OCI-LY3 (cell line): ENCODE data around the gene ABCA2.

Source experiments
- H2AFZ ChIP-seq: fragments of 200-600, 300-600 bp; shearing (Covaris generic); 2 replicates; pipeline ENCODE4 v1.6.0; 2014; ENCODE audit warnings: antibody characterized with exemption, low read depth, low read length
- H3K27ac ChIP-seq: fragments of 200-600, 300-600 bp; sonication (generic); 2 replicates; pipeline ENCODE4 v1.5.1; 2014; ENCODE audit warnings: mild to moderate bottlenecking, low read length, moderate library complexity, mixed read lengths
- H3K27me3 ChIP-seq: fragments of 200-600, 300-600 bp; sonication (generic); 2 replicates; pipeline ENCODE4 v1.6.1; 2014; ENCODE audit warnings: low read depth, low read length, mixed read lengths
- H3K36me3 ChIP-seq: fragments of 200-600, 300-600 bp; sonication (generic); replicated peaks from 2 replicates; pipeline ENCODE3; 2014; ENCODE audit warnings: low read depth, low read length, mixed read lengths
- H3K4me1 ChIP-seq: fragments of 300-600, 200-600 bp; sonication (generic); 2 replicates; pipeline ENCODE4 v1.6.1; 2014; ENCODE audit warnings: low read length, mixed read lengths
- H3K4me2 ChIP-seq: fragments of 200-600, 300-600 bp; sonication (generic); 2 replicates; pipeline ENCODE4 v1.6.1; 2014; ENCODE audit warnings: low read length, mixed read lengths
- H3K4me3 ChIP-seq: fragments of 300-600, 200-600 bp; sonication (generic); 2 replicates; pipeline ENCODE4 v1.5.1; 2014; ENCODE audit warnings: antibody characterized with exemption, mild to moderate bottlenecking, low read length, moderate library complexity
- H3K79me2 ChIP-seq: fragments of 300-600, 200-600 bp; shearing (Covaris generic); 2 replicates; pipeline ENCODE4 v1.6.1; 2014; ENCODE audit warnings: mild to moderate bottlenecking, low read length, mixed read lengths
- H3K9ac ChIP-seq: fragments of 300-600, 200-600 bp; shearing (Covaris generic); 2 replicates; pipeline ENCODE4 v1.6.0; 2014; ENCODE audit warnings: mild to moderate bottlenecking, low read length, moderate library complexity
- H3K9me3 ChIP-seq: fragments of 200-600, 300-600 bp; shearing (Covaris generic); 2 replicates; pipeline ENCODE4 v1.6.1; 2014; ENCODE audit warnings: low read length, mixed read lengths; ENCODE audit not compliant: insufficient read depth
- H4K20me1 ChIP-seq: fragments of 200-600, 300-600 bp; sonication (generic); 2 replicates; pipeline ENCODE4 v1.6.1; 2016; ENCODE audit warnings: low read length, mixed read lengths; ENCODE audit not compliant: insufficient read depth
- EZH2phosphoT487 ChIP-seq: fragments of 200-600 bp; shearing (Covaris generic); IDR thresholded peaks from 2 replicates; pipeline ENCODE4 v1.6.1; 2018; ENCODE audit warnings: antibody characterized with exemption, mixed run types, low read depth
- TF ChIP-seq, protein P1 (sequence below): fragments of 200-600, 300-600 bp; sonication (generic); IDR thresholded peaks from 2 replicates; pipeline ENCODE4 v1.5.1; 2014; ENCODE audit warnings: antibody characterized with exemption, low read length, low read depth

ABCA2 gene

GRCh38 chr9:137027369-137028262, at the start of gene ABCA2:
TSS of gene ABCA2 (minus strand) at chr9:137028237. CDS start at chr9:137028140, 97 bp downstream.
- Histone ChIP-seq H3K9me3 (no peaks in the 10 kb centered on the region), H3K4me2 (peak within 1 kb of the TSS; percentile 97), H3K27ac (no peak within 1 kb of the TSS), H4K20me1 (no peaks in the 10 kb centered on the region), H3K4me1 (peaks cover 30% of the 10 kb centered on the region), H3K9ac (peak within 1 kb of the TSS; percentile 64), H3K27me3 (peaks cover 6% of the 10 kb centered on the region), H2AFZ (peak within 1 kb of the TSS; percentile 62; the same call in 1 of the 2 replicates), H3K4me3 (peak within 1 kb of the TSS; percentile 88), H3K79me2 (no peaks in the 10 kb centered on the region), H3K36me3 (no peaks in the 10 kb centered on the region)
- no peak for TF ChIP-seq EZH2phosphoT487
- TF ChIP-seq, protein P1, sequence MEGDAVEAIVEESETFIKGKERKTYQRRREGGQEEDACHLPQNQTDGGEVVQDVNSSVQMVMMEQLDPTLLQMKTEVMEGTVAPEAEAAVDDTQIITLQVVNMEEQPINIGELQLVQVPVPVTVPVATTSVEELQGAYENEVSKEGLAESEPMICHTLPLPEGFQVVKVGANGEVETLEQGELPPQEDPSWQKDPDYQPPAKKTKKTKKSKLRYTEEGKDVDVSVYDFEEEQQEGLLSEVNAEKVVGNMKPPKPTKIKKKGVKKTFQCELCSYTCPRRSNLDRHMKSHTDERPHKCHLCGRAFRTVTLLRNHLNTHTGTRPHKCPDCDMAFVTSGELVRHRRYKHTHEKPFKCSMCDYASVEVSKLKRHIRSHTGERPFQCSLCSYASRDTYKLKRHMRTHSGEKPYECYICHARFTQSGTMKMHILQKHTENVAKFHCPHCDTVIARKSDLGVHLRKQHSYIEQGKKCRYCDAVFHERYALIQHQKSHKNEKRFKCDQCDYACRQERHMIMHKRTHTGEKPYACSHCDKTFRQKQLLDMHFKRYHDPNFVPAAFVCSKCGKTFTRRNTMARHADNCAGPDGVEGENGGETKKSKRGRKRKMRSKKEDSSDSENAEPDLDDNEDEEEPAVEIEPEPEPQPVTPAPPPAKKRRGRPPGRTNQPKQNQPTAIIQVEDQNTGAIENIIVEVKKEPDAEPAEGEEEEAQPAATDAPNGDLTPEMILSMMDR, result no peak

- TF ChIP-seq, protein P1, result no peak
- TF ChIP-seq EZH2phosphoT487, result no peak
- H3K9ac ChIP-seq, result peak within 1 kb of the TSS; percentile 90
- no peaks in the 10 kb centered on the region for H3K9me3 ChIP-seq
- H3K27ac ChIP-seq, result no peak within 1 kb of the TSS; the same call in 1 of the 2 replicates
- H2AFZ ChIP-seq, result peak within 1 kb of the TSS; percentile 88; the same call in 1 of the 2 replicates
- H3K4me2 ChIP-seq, result peak within 1 kb of the TSS; percentile 98
- peaks cover 32% of the 10 kb centered on the region for H3K36me3 ChIP-seq
- H3K4me1 ChIP-seq, result peaks cover 12% of the 10 kb centered on the region
- peaks cover 10% of the 10 kb centered on the region for H3K79me2 ChIP-seq
- H4K20me1 ChIP-seq, result peaks cover 24% of the 10 kb centered on the region
- H3K4me3 ChIP-seq, result peak within 1 kb of the TSS; percentile 89
- H3K27me3 ChIP-seq, result no peaks in the 10 kb centered on the region
These were observed 49.1 kb upstream of the ABCA2 start, which contains the start of gene UAP1L1 for GRCh38 chr9:137077010-137077747. TSS of gene UAP1L1 (plus strand) at chr9:137077517. CDS start at chr9:137077533, 16 bp downstream.

DNA sequence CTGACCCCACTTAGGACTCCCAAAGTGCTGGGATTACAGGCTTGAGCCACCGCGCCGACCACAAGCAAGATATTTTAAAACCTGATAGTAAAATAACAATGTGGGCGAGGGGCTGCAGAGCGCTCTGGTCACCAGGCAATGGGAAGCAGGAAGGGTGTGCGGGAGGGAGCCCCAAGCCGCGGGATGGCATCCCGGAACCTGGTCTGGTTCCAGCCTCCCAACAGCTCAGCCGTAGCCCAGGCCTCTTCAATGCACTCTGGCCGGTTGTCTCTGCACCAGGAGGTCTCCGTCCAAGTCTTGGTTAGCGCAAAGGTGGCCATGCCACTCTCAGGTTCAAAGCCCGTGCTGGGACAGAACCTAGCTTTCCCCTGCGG, 48.6 kb upstream of the ABCA2 start:
- Histone ChIP-seq H4K20me1 (peaks cover 21% of the 10 kb centered on the region), H3K36me3 (peaks cover 28% of the 10 kb centered on the region), H3K27me3 (no peaks in the 10 kb centered on the region), H3K4me2 (peak overlapping the region; percentile 98), H3K9ac (peak overlapping the region; percentile 75), H3K79me2 (peaks cover 10% of the 10 kb centered on the region), H3K4me1 (peaks cover 12% of the 10 kb centered on the region), H2AFZ (peak overlapping the region; percentile 88; the same call in 1 of the 2 replicates), H3K4me3 (peak overlapping the region; percentile 89), H3K9me3 (no peaks in the 10 kb centered on the region), H3K27ac (no peak overlapping the region)
- TF ChIP-seq, protein P1, result no peak
- no peak for TF ChIP-seq EZH2phosphoT487
